ENCODE results near the gene HSD11B1.

GRCh38 chr1:209705033-209705598 is 470 bp downstream of the HSD11B1 start:
- no peak for TF ChIP-seq RAD21 (conservative IDR thresholded peaks at IDR 0.05)
- TF ChIP-seq CTCF (IDR thresholded peaks at IDR 0.05; ENCODE audit: poor library complexity, severe bottlenecking), result no peak
- no peak for TF ChIP-seq POLR2AphosphoS5 (IDR thresholded peaks at IDR 0.05)
- TF ChIP-seq EP300 (conservative IDR thresholded peaks at IDR 0.05; ENCODE audit: poor library complexity, severe bottlenecking), result no peak
- no peak for TF ChIP-seq SMC3 (conservative IDR thresholded peaks at IDR 0.05; ENCODE audit: poor library complexity)
- no peak for TF ChIP-seq TAF1 (IDR thresholded peaks at IDR 0.05; ENCODE audit: low read depth)
- no peak for TF ChIP-seq EZH2 (IDR thresholded peaks at IDR 0.05; ENCODE audit: borderline replicate concordance, insufficient read depth, low read length, poor library complexity, severe bottlenecking)
- TF ChIP-seq REST (IDR thresholded peaks at IDR 0.05; ENCODE audit: borderline replicate concordance), result no peak
